SK-N-SH treated with all-trans-retinoic acid at 6 μM for 48 hours (cell line): ENCODE results near the gene THOP1.

Source experiments
- ATAC-seq: fragments of 200-7000 bp; cut with Tn5 transposase; 3 replicates; pipeline ENCODE4 v1.9.1; 2020; ENCODE audit warnings: mild to moderate bottlenecking, moderate library complexity
- CSDC2 ChIP-seq: fragments of 250-450 bp; sonication (Bioruptor Pico); IDR thresholded peaks from 2 replicates; pipeline ENCODE4 v1.5.0; 2020; ENCODE audit warnings: mild to moderate bottlenecking, moderate library complexity
- ESRRG ChIP-seq: fragments of 250-450 bp; sonication (Bioruptor Pico); IDR thresholded peaks from 2 replicates; pipeline ENCODE4 v1.6.1; 2021; ENCODE audit warnings: mild to moderate bottlenecking
- GLIS3 ChIP-seq: fragments of 250-450 bp; sonication (Bioruptor Pico); IDR thresholded peaks from 2 replicates; pipeline ENCODE4 v1.5.0; 2020; ENCODE audit warnings: mild to moderate bottlenecking, moderate library complexity
- ISL1 ChIP-seq: fragments of 250-450 bp; sonication (Bioruptor Pico); IDR thresholded peaks from 2 replicates; pipeline ENCODE4 v2.1.2; 2022; ENCODE audit warnings: mild to moderate bottlenecking, moderate library complexity
- OSR1 ChIP-seq: fragments of 250-450 bp; sonication (Bioruptor Pico); IDR thresholded peaks from 2 replicates; pipeline ENCODE4 v1.8.0; 2022; ENCODE audit warnings: moderate library complexity, mild to moderate bottlenecking, inconsistent platforms
- PATZ1 ChIP-seq: fragments of 250-450 bp; sonication (Bioruptor Pico); IDR thresholded peaks from 2 replicates; pipeline ENCODE4 v1.8.0; 2020; ENCODE audit warnings: mild to moderate bottlenecking, moderate library complexity, borderline replicate concordance
- PPARA ChIP-seq: fragments of 250-450 bp; sonication (Bioruptor Pico); IDR thresholded peaks from 2 replicates; pipeline ENCODE4 v1.5.0; 2020; ENCODE audit warnings: mild to moderate bottlenecking, borderline replicate concordance
- RARB ChIP-seq: fragments of 250-450 bp; sonication (Bioruptor Pico); IDR thresholded peaks from 2 replicates; pipeline ENCODE4 v1.8.0; 2021; ENCODE audit warnings: mild to moderate bottlenecking, moderate library complexity
- SNAI2 ChIP-seq: fragments of 250-450 bp; sonication (Bioruptor Pico); IDR thresholded peaks from 2 replicates; pipeline ENCODE4 v1.5.0; 2020; ENCODE audit warnings: mild to moderate bottlenecking, moderate library complexity
- TCF4 ChIP-seq: fragments of 250-450 bp; sonication (Bioruptor Pico); IDR thresholded peaks from 2 replicates; pipeline ENCODE4 v1.8.0; 2021; ENCODE audit warnings: mild to moderate bottlenecking, moderate library complexity, borderline replicate concordance
- TOX ChIP-seq: fragments of 250-450 bp; sonication (Bioruptor Pico); IDR thresholded peaks from 2 replicates; pipeline ENCODE4 v1.8.0; 2021; ENCODE audit warnings: mild to moderate bottlenecking, moderate library complexity, borderline replicate concordance
- ZC3H10 ChIP-seq: fragments of 250-450 bp; sonication (Bioruptor Pico); IDR thresholded peaks from 2 replicates; pipeline ENCODE4 v1.5.1; 2021; ENCODE audit warnings: mild to moderate bottlenecking, moderate library complexity
- ZFP3 ChIP-seq: fragments of 250-450 bp; sonication (Bioruptor Pico); IDR thresholded peaks from 2 replicates; pipeline ENCODE4 v1.5.0; 2020; ENCODE audit warnings: mild to moderate bottlenecking, moderate library complexity
- ZFP30 ChIP-seq: fragments of 450-650 bp; formaldehyde crosslinking; IDR thresholded peaks from 2 replicates; pipeline ENCODE4 v1.5.0; 2022; ENCODE audit warnings: mild to moderate bottlenecking, moderate library complexity
- ZNF565 ChIP-seq: fragments of 450-650 bp; formaldehyde crosslinking; conservative IDR thresholded peaks from 2 replicates; pipeline ENCODE4 v1.5.0; 2020; ENCODE audit warnings: low read depth, mild to moderate bottlenecking, moderate library complexity
- ZNF70 ChIP-seq: fragments of 450-650 bp; formaldehyde crosslinking; IDR thresholded peaks from 2 replicates; pipeline ENCODE4 v1.5.0; 2020; ENCODE audit warnings: mild to moderate bottlenecking, moderate library complexity
- ZNF8 ChIP-seq: fragments of 450-650 bp; formaldehyde crosslinking; IDR thresholded peaks from 2 replicates; pipeline ENCODE4 v1.5.0; 2020; ENCODE audit warnings: mild to moderate bottlenecking, moderate library complexity
- TF ChIP-seq, protein P1 (sequence below): fragments of 250-450 bp; sonication (Bioruptor Pico); IDR thresholded peaks from 2 replicates; pipeline ENCODE4 v1.5.1; 2021; ENCODE audit warnings: mild to moderate bottlenecking, moderate library complexity
- TF ChIP-seq, protein P2 (sequence below): fragments of 250-450 bp; sonication (Bioruptor Pico); IDR thresholded peaks from 2 replicates; pipeline ENCODE4 v1.8.0; 2021; ENCODE audit warnings: low read depth, mild to moderate bottlenecking, moderate library complexity, borderline replicate concordance
- TF ChIP-seq, protein P3 (sequence below): fragments of 250-450 bp; sonication (Bioruptor Pico); IDR thresholded peaks from 2 replicates; pipeline ENCODE4 v1.5.0; 2020; ENCODE audit warnings: mild to moderate bottlenecking, moderate library complexity

The THOP1 gene

DNA sequence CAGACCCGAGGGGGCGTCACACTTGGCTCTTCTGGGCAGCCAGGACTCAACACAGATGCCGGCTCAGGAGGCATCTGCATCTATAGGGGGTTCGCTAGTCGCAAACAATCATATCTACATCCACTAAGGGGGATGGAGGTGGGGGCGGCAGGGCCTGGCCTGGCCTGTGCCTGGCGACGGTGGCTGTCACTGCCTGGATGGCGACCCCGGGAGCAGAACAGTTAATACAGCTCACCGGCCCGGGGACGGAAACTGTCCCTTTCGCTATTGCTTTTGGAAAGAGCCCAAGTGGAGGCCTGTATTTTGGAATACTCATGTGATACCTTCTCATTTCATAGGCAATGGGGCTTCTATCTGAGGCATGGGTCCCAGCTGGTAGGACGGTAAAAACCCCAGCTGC is 19.9 kb upstream of the THOP1 start:
- TF ChIP-seq PATZ1 (CRISPR knock-in tag): no peak
- TF ChIP-seq ZC3H10 (CRISPR knock-in tag): no peak
- TF ChIP-seq, protein P1, sequence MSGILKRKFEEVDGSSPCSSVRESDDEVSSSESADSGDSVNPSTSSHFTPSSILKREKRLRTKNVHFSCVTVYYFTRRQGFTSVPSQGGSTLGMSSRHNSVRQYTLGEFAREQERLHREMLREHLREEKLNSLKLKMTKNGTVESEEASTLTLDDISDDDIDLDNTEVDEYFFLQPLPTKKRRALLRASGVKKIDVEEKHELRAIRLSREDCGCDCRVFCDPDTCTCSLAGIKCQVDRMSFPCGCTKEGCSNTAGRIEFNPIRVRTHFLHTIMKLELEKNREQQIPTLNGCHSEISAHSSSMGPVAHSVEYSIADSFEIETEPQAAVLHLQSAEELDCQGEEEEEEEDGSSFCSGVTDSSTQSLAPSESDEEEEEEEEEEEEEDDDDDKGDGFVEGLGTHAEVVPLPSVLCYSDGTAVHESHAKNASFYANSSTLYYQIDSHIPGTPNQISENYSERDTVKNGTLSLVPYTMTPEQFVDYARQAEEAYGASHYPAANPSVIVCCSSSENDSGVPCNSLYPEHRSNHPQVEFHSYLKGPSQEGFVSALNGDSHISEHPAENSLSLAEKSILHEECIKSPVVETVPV (CRISPR knock-in tag): no peak
- no peak for TF ChIP-seq ZNF70 (CRISPR knock-in tag)
- no peak for TF ChIP-seq ZNF8
- no peak for TF ChIP-seq CSDC2 (CRISPR knock-in tag)
- no peak for TF ChIP-seq ZFP3 (CRISPR knock-in tag)
- TF ChIP-seq TCF4 (CRISPR knock-in tag): no peak
- no peak for TF ChIP-seq RARB (CRISPR knock-in tag)
- TF ChIP-seq ZFP30 (CRISPR knock-in tag): no peak
- TF ChIP-seq GLIS3 (CRISPR knock-in tag): no peak
- TF ChIP-seq, all 23 proteins: peak for 0
- ATAC-seq: no peak

DNA sequence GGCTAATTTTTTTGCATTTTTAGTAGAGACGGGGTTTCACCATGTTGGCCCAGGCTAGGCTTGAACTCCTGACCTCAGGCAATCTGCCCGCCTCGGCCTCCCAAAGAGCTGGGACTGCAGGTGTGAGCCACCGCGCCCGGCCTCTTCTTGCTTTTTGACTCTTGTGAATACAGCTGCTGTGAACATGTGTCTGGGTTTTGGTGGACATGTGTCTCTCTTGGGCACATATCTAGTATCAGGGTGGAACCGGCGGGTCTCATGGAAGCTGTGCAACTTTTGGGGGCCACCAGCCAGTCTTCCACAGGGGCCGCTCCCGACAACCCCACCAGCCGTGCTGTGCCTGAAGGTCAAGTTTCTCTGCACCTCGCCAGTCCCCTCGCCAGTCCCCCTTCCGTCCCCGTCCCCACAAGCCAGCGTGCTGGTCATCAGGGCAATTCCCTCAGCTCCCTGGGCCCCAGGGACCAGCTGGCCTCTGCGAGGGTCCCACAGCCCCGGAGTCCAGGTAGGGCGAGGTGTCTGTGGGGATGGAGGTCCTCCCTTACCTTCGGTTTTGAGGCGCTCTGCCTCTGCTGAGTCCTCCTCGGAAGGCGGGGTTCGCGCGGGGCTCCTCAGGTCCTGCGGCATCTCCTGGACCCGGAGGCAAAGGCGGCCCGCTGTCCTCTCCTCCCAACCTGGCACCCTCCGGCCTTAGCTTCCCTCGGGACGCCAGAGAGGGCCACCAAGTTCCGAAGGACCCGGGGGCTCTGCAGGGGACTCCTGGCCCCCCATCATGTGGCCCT is 18.5 kb upstream of the THOP1 start:
- TF ChIP-seq ZNF8: no peak
- no peak for TF ChIP-seq GLIS3 (CRISPR knock-in tag)
- TF ChIP-seq PATZ1 (CRISPR knock-in tag): no peak
- TF ChIP-seq SNAI2 (CRISPR knock-in tag): no peak
- TF ChIP-seq TOX: no peak
- no peak for TF ChIP-seq ESRRG (CRISPR knock-in tag)
- TF ChIP-seq, protein P2, sequence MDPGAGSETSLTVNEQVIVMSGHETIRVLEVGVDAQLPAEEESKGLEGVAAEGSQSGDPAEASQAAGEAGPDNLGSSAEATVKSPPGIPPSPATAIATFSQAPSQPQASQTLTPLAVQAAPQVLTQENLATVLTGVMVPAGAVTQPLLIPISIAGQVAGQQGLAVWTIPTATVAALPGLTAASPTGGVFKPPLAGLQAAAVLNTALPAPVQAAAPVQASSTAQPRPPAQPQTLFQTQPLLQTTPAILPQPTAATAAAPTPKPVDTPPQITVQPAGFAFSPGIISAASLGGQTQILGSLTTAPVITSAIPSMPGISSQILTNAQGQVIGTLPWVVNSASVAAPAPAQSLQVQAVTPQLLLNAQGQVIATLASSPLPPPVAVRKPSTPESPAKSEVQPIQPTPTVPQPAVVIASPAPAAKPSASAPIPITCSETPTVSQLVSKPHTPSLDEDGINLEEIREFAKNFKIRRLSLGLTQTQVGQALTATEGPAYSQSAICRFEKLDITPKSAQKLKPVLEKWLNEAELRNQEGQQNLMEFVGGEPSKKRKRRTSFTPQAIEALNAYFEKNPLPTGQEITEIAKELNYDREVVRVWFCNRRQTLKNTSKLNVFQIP (CRISPR knock-in tag): no peak
- TF ChIP-seq ZNF565 (CRISPR knock-in tag): no peak
- TF ChIP-seq, protein P3, sequence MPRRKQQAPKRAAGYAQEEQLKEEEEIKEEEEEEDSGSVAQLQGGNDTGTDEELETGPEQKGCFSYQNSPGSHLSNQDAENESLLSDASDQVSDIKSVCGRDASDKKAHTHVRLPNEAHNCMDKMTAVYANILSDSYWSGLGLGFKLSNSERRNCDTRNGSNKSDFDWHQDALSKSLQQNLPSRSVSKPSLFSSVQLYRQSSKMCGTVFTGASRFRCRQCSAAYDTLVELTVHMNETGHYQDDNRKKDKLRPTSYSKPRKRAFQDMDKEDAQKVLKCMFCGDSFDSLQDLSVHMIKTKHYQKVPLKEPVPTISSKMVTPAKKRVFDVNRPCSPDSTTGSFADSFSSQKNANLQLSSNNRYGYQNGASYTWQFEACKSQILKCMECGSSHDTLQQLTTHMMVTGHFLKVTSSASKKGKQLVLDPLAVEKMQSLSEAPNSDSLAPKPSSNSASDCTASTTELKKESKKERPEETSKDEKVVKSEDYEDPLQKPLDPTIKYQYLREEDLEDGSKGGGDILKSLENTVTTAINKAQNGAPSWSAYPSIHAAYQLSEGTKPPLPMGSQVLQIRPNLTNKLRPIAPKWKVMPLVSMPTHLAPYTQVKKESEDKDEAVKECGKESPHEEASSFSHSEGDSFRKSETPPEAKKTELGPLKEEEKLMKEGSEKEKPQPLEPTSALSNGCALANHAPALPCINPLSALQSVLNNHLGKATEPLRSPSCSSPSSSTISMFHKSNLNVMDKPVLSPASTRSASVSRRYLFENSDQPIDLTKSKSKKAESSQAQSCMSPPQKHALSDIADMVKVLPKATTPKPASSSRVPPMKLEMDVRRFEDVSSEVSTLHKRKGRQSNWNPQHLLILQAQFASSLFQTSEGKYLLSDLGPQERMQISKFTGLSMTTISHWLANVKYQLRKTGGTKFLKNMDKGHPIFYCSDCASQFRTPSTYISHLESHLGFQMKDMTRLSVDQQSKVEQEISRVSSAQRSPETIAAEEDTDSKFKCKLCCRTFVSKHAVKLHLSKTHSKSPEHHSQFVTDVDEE (CRISPR knock-in tag): no peak
- TF ChIP-seq RARB (CRISPR knock-in tag): no peak
- no peak for TF ChIP-seq OSR1 (CRISPR knock-in tag)
- no peak for TF ChIP-seq CSDC2 (CRISPR knock-in tag)
- TF ChIP-seq ZNF70 (CRISPR knock-in tag): no peak
- ATAC-seq: no peak

DNA sequence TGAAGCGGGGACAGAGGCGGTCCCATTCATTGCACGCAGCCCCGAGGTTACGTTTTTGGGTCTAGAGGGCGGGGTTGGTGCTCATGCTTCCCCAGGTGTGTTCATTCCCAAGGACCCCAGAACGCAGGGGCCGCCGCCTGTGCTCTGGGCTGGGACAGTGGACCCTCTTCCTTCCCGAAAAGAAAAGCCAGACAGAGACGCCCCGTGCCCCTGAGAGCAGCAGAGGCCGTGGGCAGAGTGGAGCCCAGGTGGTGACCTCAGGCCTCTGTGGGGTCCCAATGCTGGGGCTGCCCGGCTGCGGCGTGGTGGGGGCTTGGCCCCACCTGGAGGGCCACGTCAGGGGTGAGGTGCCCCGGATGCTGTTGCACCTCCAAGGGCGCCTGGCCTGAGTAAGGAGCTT is 17.6 kb upstream of the THOP1 start:
- ATAC-seq: no peak
- TF ChIP-seq PATZ1 (CRISPR knock-in tag): no peak
- no peak for TF ChIP-seq ZC3H10 (CRISPR knock-in tag)
- no peak for TF ChIP-seq RARB (CRISPR knock-in tag)
- no peak for TF ChIP-seq ISL1 (CRISPR knock-in tag)
- no peak for TF ChIP-seq TCF4 (CRISPR knock-in tag)
- no peak for TF ChIP-seq TOX
- no peak for TF ChIP-seq PPARA (CRISPR knock-in tag)
- TF ChIP-seq, protein P2 (CRISPR knock-in tag): no peak
- TF ChIP-seq ZFP3 (CRISPR knock-in tag): no peak
- no peak for TF ChIP-seq ZNF70 (CRISPR knock-in tag)
- TF ChIP-seq GLIS3 (CRISPR knock-in tag): no peak
- no peak for TF ChIP-seq ZFP30 (CRISPR knock-in tag)
- TF ChIP-seq, protein P1 (CRISPR knock-in tag): no peak
- no peak for TF ChIP-seq ZNF8
